HFFc6 (cell line): ENCODE data around the gene PNPLA6. TPM values are rescaled to one million over a fixed set of nuclear protein-coding genes. Genes with fewer than 3 reads are reported as not detected.

Experiments used
- DNase-seq: peaks from one replicate; pipeline ENCODE4 v3.0.0-alpha.2; 2018
- H3K27ac Mint-ChIP-seq: 2 replicates; pipeline ENCODE4 v1.8.0; 2020; ENCODE audit warnings: mild to moderate bottlenecking, mixed read lengths
- H3K27me3 Mint-ChIP-seq: 2 replicates; pipeline ENCODE4 v1.8.0; 2021; ENCODE audit warnings: mild to moderate bottlenecking, moderate library complexity, mixed read lengths; ENCODE audit not compliant: insufficient read depth
- H3K36me3 Mint-ChIP-seq: 2 replicates; pipeline ENCODE4 v1.8.0; 2021; ENCODE audit warnings: low read depth, mixed read lengths
- H3K4me1 Mint-ChIP-seq: 2 replicates; pipeline ENCODE4 v1.8.0; 2020; ENCODE audit warnings: low read depth, mixed read lengths
- H3K4me3 Mint-ChIP-seq: 2 replicates; pipeline ENCODE4 v1.8.0; 2020; ENCODE audit warnings: mild to moderate bottlenecking, moderate library complexity, mixed read lengths
- H3K9me3 Mint-ChIP-seq: 2 replicates; pipeline ENCODE4 v1.8.0; 2020; ENCODE audit warnings: mild to moderate bottlenecking, mixed read lengths
- long read RNA-seq: library from polyadenylated mRNA; unstranded; transcript quantifications from one replicate; pipeline ENCODE4 v2.0.0, GENCODE V29; 2019
- total RNA-seq, 6 experiments: library from RNA; stranded (reverse); fragmentation: NEBNext Ultra II Directional; extraction: Animal tissue kit (Norgen Biotek cat#: 25700); gene quantifications; 2 replicates in 1 of 6; 3 replicates in 5 of 6; pipeline ENCODE4 v1.2.3, GENCODE V29; 2021
- TF ChIP-seq, protein P1 (sequence below): fragments of 200-600 bp; sonication (generic); IDR thresholded peaks from 2 replicates; pipeline ENCODE4 v1.5.0; 2021; ENCODE audit warnings: antibody characterized with exemption, mild to moderate bottlenecking

The PNPLA6 gene
- 100 to 1,000 TPM; 123 to 157 (median 138) TPM for total RNA-seq
- long read RNA-seq, full-length matches to known transcripts: 3 of 41 reads
- long read RNA-seq, partial matches to known transcripts: 31 of 41 reads
- long read RNA-seq, other reads (novel, unspliced or antisense): 7 of 41 reads

DNA sequence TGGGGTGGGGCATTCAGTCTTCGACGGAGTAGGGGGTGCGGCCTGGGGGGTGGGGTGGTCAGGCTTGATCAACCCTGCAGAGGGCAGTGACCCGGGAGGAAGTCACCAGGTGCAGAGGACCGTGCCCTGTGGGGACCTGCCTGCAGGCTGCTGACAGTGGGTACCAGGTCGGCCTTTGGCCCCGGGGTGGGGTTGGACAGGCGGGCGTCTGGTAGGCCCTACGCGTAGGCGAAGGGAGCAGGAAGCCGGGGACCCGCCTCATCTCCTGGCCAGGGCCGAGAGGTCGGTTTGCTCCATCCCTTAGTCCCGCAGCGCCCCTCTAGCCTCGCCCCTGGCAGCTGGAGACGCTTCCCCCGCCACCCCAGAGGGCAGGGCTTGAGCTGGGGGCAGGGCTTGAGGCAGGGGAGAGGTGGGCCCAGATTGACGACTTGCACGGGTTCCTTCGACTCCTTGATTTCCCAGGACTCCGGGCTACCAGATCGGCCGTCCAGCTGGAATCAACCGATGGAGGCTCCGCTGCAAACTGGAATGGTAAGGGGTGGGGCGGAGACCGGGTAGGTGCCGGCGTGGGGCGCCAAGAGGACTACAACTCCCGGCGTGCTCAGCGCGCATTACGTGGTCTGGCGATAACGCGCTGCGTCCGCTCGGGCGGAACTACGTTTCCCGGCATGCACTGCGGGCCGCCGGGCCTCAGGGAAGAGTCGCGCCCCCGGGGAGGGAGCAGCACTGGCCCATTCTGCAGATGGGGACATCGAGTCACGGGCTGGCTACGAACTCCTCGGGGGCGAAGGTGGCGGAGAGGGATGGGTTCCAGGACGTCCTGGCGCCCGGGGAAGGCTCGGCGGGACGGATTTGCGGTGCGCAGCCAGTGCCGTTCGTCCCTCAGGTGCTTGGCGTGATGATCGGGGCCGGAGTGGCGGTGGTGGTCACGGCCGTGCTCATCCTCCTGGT, at the start of gene PNPLA6:
TSS of gene PNPLA6 (plus strand) at position 671 of the 951 bp plus-strand sequence. CDS start at position 743, 72 bp downstream.
- TF ChIP-seq, protein P1, sequence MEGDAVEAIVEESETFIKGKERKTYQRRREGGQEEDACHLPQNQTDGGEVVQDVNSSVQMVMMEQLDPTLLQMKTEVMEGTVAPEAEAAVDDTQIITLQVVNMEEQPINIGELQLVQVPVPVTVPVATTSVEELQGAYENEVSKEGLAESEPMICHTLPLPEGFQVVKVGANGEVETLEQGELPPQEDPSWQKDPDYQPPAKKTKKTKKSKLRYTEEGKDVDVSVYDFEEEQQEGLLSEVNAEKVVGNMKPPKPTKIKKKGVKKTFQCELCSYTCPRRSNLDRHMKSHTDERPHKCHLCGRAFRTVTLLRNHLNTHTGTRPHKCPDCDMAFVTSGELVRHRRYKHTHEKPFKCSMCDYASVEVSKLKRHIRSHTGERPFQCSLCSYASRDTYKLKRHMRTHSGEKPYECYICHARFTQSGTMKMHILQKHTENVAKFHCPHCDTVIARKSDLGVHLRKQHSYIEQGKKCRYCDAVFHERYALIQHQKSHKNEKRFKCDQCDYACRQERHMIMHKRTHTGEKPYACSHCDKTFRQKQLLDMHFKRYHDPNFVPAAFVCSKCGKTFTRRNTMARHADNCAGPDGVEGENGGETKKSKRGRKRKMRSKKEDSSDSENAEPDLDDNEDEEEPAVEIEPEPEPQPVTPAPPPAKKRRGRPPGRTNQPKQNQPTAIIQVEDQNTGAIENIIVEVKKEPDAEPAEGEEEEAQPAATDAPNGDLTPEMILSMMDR: no peak
- Mint-ChIP-seq H3K27ac (peak within 1 kb of the TSS; percentile 97), H3K27me3 (peaks cover 3% of the 10 kb centered on the region), H3K36me3 (peaks cover 15% of the 10 kb centered on the region), H3K4me3 (peak within 1 kb of the TSS; percentile 98), H3K9me3 (no peaks in the 10 kb centered on the region), H3K4me1 (peaks cover 19% of the 10 kb centered on the region)
- DNase-seq: peak; percentile 90

DNA sequence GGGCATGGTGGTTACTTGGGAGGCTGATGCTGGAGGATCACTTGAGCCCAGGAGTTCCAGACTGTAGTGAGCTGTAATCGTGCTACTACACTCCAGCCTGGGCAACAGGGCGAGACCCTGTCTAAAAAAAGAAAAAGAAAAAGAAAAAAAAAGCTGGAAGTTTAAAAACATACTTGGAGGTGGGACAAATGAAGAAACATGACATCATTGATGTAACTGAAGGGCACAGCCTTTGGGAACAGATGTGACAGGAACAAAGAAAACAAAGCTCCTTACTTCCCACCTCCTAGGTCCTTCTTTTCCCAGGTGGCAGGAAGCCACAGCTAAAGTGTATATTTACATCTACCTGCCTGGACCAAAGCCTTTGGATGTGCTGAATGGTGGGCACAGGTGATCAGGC, 48.6 kb upstream of the PNPLA6 start:
- TF ChIP-seq, protein P1: no peak
- Mint-ChIP-seq H3K27ac (no peak overlapping the region), H3K4me3 (no peak overlapping the region), H3K9me3 (no peaks in the 10 kb centered on the region), H3K4me1 (peaks cover 7% of the 10 kb centered on the region), H3K36me3 (no peaks in the 10 kb centered on the region), H3K27me3 (peaks cover 6% of the 10 kb centered on the region)
- DNase-seq: no peak

DNA sequence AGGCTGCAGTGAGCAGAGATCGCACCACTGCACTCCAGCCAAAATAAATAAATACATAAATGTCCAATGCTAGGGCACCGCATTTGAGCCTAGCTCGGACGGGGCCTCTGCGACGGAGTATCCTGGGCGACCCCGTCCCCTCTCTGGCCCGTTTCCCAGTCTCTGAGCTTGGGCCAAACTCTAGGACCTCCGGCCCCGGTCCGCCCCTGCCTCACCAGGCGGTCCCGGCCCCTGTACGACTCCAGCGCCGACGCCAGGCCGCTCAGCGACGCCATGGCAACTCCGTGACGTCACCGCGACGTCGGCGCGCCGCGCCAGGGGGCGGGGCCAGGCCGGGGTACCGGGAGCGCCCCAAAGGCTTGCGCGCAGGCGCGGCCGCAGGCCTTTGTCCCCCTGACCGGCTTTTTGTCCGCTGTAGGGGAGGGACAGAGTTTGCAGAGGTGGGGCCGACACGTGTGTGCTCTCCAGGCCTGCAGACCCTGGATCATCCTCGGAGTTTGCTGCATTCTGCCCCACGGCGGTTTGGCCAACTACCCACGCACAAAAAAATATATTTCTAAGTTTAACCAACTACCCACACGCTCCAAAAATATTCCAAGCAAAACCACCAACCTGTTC, 46.7 kb upstream of the PNPLA6 start, which contains the start of gene PEX11G:
TSS of gene PEX11G (minus strand) at position 300 of the 618 bp plus-strand sequence. CDS start at position 275, 25 bp downstream.
- peak within 1 kb of the TSS; percentile 82 for H3K4me3 Mint-ChIP-seq
- TF ChIP-seq, protein P1: no peak
- H3K9me3 Mint-ChIP-seq: no peaks in the 10 kb centered on the region
- H3K4me1 Mint-ChIP-seq: peaks cover 19% of the 10 kb centered on the region
- H3K36me3 Mint-ChIP-seq: no peaks in the 10 kb centered on the region
- DNase-seq: peak; percentile 64
- no peaks in the 10 kb centered on the region; the same call in 1 of the 2 replicates for H3K27me3 Mint-ChIP-seq
- peak within 1 kb of the TSS; percentile 68 for H3K27ac Mint-ChIP-seq

DNA sequence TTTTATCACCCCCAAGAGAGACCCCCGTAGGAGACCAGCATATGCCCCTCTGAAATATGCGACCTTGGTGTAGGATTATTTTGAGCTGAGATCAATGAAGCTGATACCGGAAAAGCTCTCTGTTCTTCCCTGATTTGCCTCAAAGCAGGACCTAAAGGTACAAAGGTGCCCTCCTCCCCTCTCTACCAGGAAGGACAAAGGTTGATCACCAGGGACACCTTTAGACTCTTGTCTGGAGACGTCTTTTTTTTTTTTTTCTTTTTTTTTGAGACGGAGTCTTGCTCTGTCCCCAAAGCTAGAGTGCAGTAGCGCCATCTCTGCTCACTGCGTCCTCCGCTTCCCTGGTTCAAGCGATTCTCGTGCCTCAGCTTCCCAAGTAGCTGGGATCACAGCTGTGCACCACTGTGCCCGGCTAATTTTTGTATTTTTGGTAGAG, 45.9 kb upstream of the PNPLA6 start:
- Mint-ChIP-seq H3K4me3 (peak overlapping the region; percentile 82), H3K27me3 (no peaks in the 10 kb centered on the region; the same call in 1 of the 2 replicates), H3K9me3 (no peaks in the 10 kb centered on the region), H3K36me3 (no peaks in the 10 kb centered on the region), H3K4me1 (peaks cover 24% of the 10 kb centered on the region), H3K27ac (peak overlapping the region; percentile 68; the same call in 1 of the 2 replicates)
- TF ChIP-seq, protein P1: no peak
- DNase-seq: no peak

DNA sequence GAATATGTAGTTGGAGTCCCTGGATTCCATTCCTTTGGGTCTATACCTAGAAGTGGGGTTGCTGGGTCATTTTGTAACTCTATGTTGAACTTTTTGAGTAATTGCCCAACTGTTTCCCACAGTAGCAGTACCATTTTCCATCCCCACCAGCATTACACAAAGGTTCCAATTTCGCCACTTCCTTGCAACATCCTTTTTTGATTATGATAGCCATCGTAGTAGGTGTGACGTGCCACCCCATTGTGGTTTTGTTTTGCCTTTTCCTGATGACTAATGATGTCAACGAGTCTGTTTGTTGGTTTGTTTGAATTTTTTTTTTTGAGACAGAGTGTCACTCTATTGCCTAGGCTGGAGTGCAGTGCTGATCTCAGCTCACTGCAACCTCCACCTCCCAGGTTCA, 43.4 kb upstream of the PNPLA6 start:
- Mint-ChIP-seq H3K4me1 (peaks cover 33% of the 10 kb centered on the region), H3K27ac (no peak overlapping the region), H3K9me3 (no peaks in the 10 kb centered on the region), H3K27me3 (no peaks in the 10 kb centered on the region; the same call in none of the 2 replicates), H3K4me3 (no peak overlapping the region), H3K36me3 (no peaks in the 10 kb centered on the region)
- DNase-seq: no peak
- TF ChIP-seq, protein P1: no peak
